Upper lobe of left lung (tissue), 6 donors: Measurements from ENCODE around the gene RIT2. TPM values are rescaled to one million over a fixed set of nuclear protein-coding genes. Genes with fewer than 3 reads are reported as not detected.

Experiments
- ATAC-seq, 2 donors: fragments of 200-7000 bp; cut with Tn5 transposase; one replicate each; pipeline ENCODE4 v1.9.1; 2022; ENCODE audit warnings: mild to moderate bottlenecking in 2 of 2, moderate library complexity in 2 of 2; ENCODE audit not compliant: low FRiP score in 2 of 2
- DNase-seq, 2 donors: peaks; one replicate each; pipeline ENCODE4 v3.0.0-alpha.2; 2019 to 2020
- H3K27ac ChIP-seq, 4 donors: fragments of 200-600 bp; sonication (generic); one replicate each; pipeline ENCODE4 v1.5.1; 2016 to 2019
- H3K27me3 ChIP-seq, 4 donors: fragments of 200-600 bp; sonication (generic); one replicate each; pipeline ENCODE4 v1.5.1; 2017 to 2019
- H3K36me3 ChIP-seq, 4 donors: fragments of 200-600 bp; sonication (generic); one replicate each; pipeline ENCODE4 v1.5.1; 2016 to 2019
- H3K4me1 ChIP-seq, 4 donors: fragments of 200-600 bp; sonication (generic); one replicate each; pipeline ENCODE4 v1.5.1; 2018 to 2019
- H3K4me3 ChIP-seq, 4 donors: fragments of 200-600 bp; sonication (generic); one replicate each; pipeline ENCODE4 v1.5.1; 2017 to 2019; ENCODE audit warnings: mild to moderate bottlenecking in 2 of 4, moderate library complexity in 1 of 4
- H3K9me3 ChIP-seq, 4 donors: fragments of 200-600 bp; sonication (generic); one replicate each; pipeline ENCODE4 v1.5.1; 2018 to 2019
- EP300 ChIP-seq, 4 donors: sonication (generic); formaldehyde crosslinking; IDR thresholded peaks; one replicate each; pipeline ENCODE4 v1.5.1; 2017; ENCODE audit warnings: antibody characterized with exemption in 4 of 4, control low read depth in 2 of 4
- POLR2A ChIP-seq, 4 donors: fragments of 450-650 bp; IDR thresholded peaks; one replicate each; pipeline ENCODE4 v1.5.1; 2016 to 2017; ENCODE audit warnings: antibody characterized with exemption in 4 of 4, mild to moderate bottlenecking in 2 of 4
- POLR2AphosphoS5 ChIP-seq, 2 donors: sonication (generic); formaldehyde crosslinking; IDR thresholded peaks; one replicate each; pipeline ENCODE4 v1.5.1; 2017; ENCODE audit warnings: antibody characterized with exemption in 2 of 2
- WGBS, 2 donors: methylation state at CpG; one replicate each; pipeline ENCODE4 v1.1.5; 2017 to 2018; 5-methylcytosine and 5-hydroxymethylcytosine counted together
- total RNA-seq, 6 donors: library from RNA; depleted of rRNA in 4 of 6; stranded (reverse); fragments of >200 nt in 4 of 6; gene quantifications; one replicate each; pipeline versions ENCODE4 v1.1.0 to v1.2.1, GENCODE V29; 2016 to 2021
- TF ChIP-seq, protein P1 (sequence below), 6 experiments: fragments of 450-650 bp in 4 of 6; fragments of 200-600 bp in 2 of 6; sonication (generic) in 2 of 6; IDR thresholded peaks; one replicate each; pipeline ENCODE4 v1.5.1; 2016 to 2019; ENCODE audit warnings: antibody characterized with exemption in 6 of 6
- donor health status: DM: no; HTN: no; CAD: no; lungs with moderate emphysema.
- donor health status: DM: no; HTN: yes; CAD: no; lungs with severe emphysema.

Gene RIT2
- total RNA-seq, 6 donors from 2014 or later, result not detected

- H3K4me3 ChIP-seq, result no peak overlapping the region
- ATAC-seq (no peak), DNase-seq (no peak)
- TF ChIP-seq, protein P1, sequence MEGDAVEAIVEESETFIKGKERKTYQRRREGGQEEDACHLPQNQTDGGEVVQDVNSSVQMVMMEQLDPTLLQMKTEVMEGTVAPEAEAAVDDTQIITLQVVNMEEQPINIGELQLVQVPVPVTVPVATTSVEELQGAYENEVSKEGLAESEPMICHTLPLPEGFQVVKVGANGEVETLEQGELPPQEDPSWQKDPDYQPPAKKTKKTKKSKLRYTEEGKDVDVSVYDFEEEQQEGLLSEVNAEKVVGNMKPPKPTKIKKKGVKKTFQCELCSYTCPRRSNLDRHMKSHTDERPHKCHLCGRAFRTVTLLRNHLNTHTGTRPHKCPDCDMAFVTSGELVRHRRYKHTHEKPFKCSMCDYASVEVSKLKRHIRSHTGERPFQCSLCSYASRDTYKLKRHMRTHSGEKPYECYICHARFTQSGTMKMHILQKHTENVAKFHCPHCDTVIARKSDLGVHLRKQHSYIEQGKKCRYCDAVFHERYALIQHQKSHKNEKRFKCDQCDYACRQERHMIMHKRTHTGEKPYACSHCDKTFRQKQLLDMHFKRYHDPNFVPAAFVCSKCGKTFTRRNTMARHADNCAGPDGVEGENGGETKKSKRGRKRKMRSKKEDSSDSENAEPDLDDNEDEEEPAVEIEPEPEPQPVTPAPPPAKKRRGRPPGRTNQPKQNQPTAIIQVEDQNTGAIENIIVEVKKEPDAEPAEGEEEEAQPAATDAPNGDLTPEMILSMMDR (IDR thresholded peaks at IDR 0.05), result no peak
- TF ChIP-seq POLR2AphosphoS5 (IDR thresholded peaks at IDR 0.05) (no peak), EP300 (IDR thresholded peaks at IDR 0.05) (no peak), POLR2A (IDR thresholded peaks at IDR 0.05) (no peak)
- no peak overlapping the region for H3K27ac ChIP-seq
- H3K36me3 ChIP-seq, result no peaks in the 10 kb centered on the region
- 65 to 68% methylated on average over 7 of the region's 7 CpGs for WGBS, 2 donors
- no peaks in the 10 kb centered on the region for H3K9me3 ChIP-seq
- no peaks in the 10 kb centered on the region for H3K4me1 ChIP-seq
- no peaks in the 10 kb centered on the region for H3K27me3 ChIP-seq
These were observed 36.9 kb downstream of the RIT2 start for GRCh38 chr18:43078478-43079092.

DNA sequence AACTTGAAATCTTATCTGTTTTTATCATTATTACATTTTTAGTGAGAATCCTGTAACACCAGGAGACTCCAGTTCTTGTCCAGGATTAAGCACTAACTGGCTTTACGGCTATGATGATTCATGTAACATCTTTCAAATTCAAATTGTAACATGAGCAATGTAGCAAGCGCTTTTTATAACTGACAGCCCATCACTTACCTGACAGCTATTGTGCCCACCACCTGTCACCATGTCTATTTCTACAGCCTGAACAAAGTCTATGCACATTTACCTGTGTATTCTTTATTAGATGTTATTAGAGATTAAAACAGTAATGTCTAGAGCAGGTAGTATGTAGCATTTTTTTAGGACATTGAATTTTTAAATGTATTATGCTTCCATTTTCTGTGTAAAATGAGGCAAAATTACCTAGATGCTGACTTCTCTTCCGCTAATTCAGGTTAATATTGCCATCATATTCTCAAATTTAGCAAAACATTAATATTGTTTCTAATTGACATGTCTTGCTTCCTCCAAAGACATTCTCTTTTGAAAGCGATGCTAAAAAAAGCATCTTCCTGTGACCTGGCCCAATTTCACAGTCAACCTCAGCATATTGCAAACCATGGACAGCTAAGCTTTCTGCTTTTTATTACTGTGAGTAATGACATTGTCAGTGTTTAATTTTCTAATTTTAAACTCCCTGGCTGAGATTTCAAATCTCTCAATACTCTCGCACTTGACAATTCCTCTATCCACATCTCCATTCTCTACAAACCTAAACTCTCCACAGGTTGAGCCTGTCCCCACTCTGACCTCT lies 37.8 kb downstream of the RIT2 start:
- no peaks in the 10 kb centered on the region for H3K4me1 ChIP-seq
- no peaks in the 10 kb centered on the region for H3K9me3 ChIP-seq
- no peaks in the 10 kb centered on the region for H3K27me3 ChIP-seq
- WGBS, 2 donors, result 70 to 96% methylated on average over 5 of the region's 5 CpGs
- TF ChIP-seq POLR2A (IDR thresholded peaks at IDR 0.05) (no peak), EP300 (IDR thresholded peaks at IDR 0.05) (no peak), POLR2AphosphoS5 (IDR thresholded peaks at IDR 0.05) (no peak)
- TF ChIP-seq, protein P1 (IDR thresholded peaks at IDR 0.05), result no peak
- no peak overlapping the region for H3K27ac ChIP-seq
- H3K4me3 ChIP-seq, result no peak overlapping the region
- no peaks in the 10 kb centered on the region for H3K36me3 ChIP-seq
- no peak for DNase-seq
- ATAC-seq, result no peak

DNA sequence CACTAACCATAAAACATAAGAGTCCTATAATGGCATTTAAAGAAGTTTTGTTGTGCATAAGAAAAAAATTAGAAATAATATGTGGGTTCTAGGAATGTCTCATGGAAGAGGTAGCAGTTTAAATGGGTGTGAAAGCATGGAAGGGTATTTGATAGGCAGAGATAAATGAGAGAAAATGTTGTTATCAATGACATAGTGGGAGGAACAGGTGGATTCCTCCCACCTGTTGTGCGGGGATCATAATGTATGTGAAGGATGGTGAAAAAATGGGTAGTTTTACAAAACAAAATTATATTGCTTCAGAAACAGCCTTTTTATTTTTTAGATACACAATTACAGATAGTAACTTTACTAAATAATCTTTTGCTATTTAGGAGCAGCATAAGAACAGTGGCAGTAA lies 41.7 kb downstream of the RIT2 start:
- Histone ChIP-seq H3K9me3 (no peaks in the 10 kb centered on the region), H3K36me3 (no peaks in the 10 kb centered on the region), H3K4me1 (no peaks in the 10 kb centered on the region), H3K27me3 (no peaks in the 10 kb centered on the region), H3K27ac (no peak overlapping the region), H3K4me3 (no peak overlapping the region)
- WGBS, 2 donors, result 96 to 97% methylated on average over 1 of the region's 1 CpG
- ATAC-seq (no peak), DNase-seq (no peak)
- no peak for TF ChIP-seq EP300 (IDR thresholded peaks at IDR 0.05)
- no peak for TF ChIP-seq POLR2AphosphoS5 (IDR thresholded peaks at IDR 0.05)
- TF ChIP-seq, protein P1 (IDR thresholded peaks at IDR 0.05), result no peak
- no peak for TF ChIP-seq POLR2A (IDR thresholded peaks at IDR 0.05)

- 48 to 65% methylated on average over 4 of the region's 4 CpGs for WGBS, 2 donors
- H3K27me3 ChIP-seq, result no peaks in the 10 kb centered on the region
- H3K4me1 ChIP-seq, result no peaks in the 10 kb centered on the region
- H3K27ac ChIP-seq, result no peak overlapping the region
- H3K36me3 ChIP-seq, result no peaks in the 10 kb centered on the region
- TF ChIP-seq, protein P1 (IDR thresholded peaks at IDR 0.05), result no peak
- no peak for TF ChIP-seq EP300 (IDR thresholded peaks at IDR 0.05)
- ATAC-seq (no peak), DNase-seq (no peak)
- H3K9me3 ChIP-seq, result no peaks in the 10 kb centered on the region
- no peak overlapping the region for H3K4me3 ChIP-seq
These were observed 46.7 kb downstream of the RIT2 start for GRCh38 chr18:43068781-43069180.
